Nephron progenitor cell (in vitro differentiated cells): Measurements from ENCODE around the gene GALNT2.

ENCODE experiments used
- DNase-seq: peaks from one replicate; pipeline ENCODE4 v3.0.0; 2021
- H3K27ac Mint-ChIP-seq: 2 replicates; pipeline ENCODE4 v1.8.0; 2021; ENCODE audit warnings: mild to moderate bottlenecking, moderate library complexity, mixed read lengths
- H3K27me3 Mint-ChIP-seq: 2 replicates; pipeline ENCODE4 v1.8.0; 2021; ENCODE audit warnings: mild to moderate bottlenecking, low read depth, mixed read lengths; ENCODE audit not compliant: poor library complexity
- H3K36me3 Mint-ChIP-seq: 2 replicates; pipeline ENCODE4 v1.8.0; 2021; ENCODE audit warnings: low read depth, mixed read lengths
- H3K4me1 Mint-ChIP-seq: 2 replicates; pipeline ENCODE4 v1.8.0; 2021; ENCODE audit warnings: mixed read lengths
- H3K4me3 Mint-ChIP-seq: 2 replicates; pipeline ENCODE4 v1.8.0; 2021; ENCODE audit warnings: mild to moderate bottlenecking, moderate library complexity, mixed read lengths
- H3K9me3 Mint-ChIP-seq: 2 replicates; pipeline ENCODE4 v1.8.0; 2021; ENCODE audit warnings: mild to moderate bottlenecking, moderate library complexity, mixed read lengths
- TF ChIP-seq, protein P1 (sequence below): fragments of 200-600 bp; sonication (generic); IDR thresholded peaks from 2 replicates; pipeline ENCODE4 v1.5.0; 2021; ENCODE audit warnings: antibody characterized with exemption

Gene GALNT2

DNA sequence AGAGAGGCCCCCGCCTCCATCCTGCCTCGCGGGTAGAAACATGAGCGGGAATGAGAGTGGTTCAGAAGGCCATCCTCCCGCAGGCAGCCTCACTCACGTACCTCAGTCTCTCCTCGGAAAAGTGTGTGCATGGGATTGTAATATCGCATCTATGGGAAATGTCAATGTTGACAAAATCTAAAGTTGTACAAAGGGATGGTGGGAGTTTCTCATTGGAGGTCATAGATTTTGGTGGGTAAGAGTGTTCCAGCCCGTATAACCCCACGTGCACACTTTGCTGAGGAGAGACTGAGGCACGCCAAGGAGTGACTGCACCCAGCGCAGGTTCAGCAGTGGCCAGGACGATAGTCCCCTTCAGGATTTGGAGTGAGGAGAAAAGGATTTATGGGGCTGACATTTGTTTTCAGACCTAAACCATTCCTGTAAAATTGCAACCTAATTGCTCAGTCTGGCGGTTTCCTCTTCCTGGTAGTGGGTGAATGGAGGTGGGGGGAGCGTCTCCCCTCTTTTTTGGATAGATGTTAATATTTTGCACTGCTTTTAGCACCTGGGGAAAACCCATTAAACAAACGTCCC lies 59.6 kb downstream of the GALNT2 start:
- H3K4me3 Mint-ChIP-seq, result peak overlapping the region; percentile 39
- peaks cover 76% of the 10 kb centered on the region for H3K4me1 Mint-ChIP-seq
- peaks cover 5% of the 10 kb centered on the region for H3K36me3 Mint-ChIP-seq
- H3K9me3 Mint-ChIP-seq, result no peaks in the 10 kb centered on the region
- H3K27me3 Mint-ChIP-seq, result peaks cover 12% of the 10 kb centered on the region
- DNase-seq, result no peak
- TF ChIP-seq, protein P1, sequence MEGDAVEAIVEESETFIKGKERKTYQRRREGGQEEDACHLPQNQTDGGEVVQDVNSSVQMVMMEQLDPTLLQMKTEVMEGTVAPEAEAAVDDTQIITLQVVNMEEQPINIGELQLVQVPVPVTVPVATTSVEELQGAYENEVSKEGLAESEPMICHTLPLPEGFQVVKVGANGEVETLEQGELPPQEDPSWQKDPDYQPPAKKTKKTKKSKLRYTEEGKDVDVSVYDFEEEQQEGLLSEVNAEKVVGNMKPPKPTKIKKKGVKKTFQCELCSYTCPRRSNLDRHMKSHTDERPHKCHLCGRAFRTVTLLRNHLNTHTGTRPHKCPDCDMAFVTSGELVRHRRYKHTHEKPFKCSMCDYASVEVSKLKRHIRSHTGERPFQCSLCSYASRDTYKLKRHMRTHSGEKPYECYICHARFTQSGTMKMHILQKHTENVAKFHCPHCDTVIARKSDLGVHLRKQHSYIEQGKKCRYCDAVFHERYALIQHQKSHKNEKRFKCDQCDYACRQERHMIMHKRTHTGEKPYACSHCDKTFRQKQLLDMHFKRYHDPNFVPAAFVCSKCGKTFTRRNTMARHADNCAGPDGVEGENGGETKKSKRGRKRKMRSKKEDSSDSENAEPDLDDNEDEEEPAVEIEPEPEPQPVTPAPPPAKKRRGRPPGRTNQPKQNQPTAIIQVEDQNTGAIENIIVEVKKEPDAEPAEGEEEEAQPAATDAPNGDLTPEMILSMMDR, result no peak
- no peak overlapping the region for H3K27ac Mint-ChIP-seq

DNA sequence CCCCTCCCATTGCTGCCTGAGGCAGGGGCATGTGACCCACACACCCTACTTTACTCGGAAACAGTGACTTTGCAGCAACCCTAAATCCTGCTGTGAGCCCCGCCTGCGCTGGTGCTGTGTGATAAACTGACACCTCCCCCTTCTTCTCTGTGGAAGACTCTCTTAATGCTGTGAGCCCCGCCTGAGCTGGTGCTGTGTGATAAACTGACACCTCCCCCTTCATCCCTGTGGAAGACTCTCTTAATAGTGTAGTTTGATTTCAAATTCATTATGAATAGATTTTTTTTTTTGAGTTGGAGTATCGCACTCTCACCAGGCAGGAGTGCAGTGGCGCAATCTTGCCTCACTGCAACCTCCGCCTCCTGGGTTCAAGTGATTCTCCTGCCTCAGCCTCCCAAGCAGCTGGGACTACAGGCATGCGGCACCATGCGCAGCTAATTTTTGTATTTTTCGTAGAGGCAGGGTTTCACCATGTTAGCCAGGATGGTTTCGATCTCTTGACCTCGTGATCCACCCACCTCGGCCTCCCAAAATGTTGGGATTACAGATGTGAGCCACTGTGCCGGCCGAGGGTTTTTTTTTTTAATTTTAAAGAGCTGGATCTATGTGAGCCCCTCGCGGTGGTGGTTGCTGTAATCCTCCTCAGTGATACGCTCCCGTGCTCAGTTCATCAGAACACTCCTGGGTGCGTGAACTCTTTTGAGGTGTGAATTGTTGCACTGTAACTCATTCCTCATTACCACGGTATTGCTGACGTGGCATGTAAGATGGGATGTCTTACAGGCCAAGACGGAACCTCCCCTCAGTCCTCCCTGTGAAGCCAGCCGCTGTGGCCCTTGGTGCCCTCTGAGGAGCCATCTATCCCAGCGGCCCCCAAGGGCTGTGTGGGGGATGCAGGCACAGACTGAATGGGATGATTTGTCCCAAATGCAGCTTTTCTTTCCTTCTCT lies 60.3 kb downstream of the GALNT2 start:
- Mint-ChIP-seq H3K27ac (peak overlapping the region; percentile 6), H3K36me3 (peaks cover 5% of the 10 kb centered on the region), H3K9me3 (no peaks in the 10 kb centered on the region), H3K27me3 (peaks cover 15% of the 10 kb centered on the region), H3K4me3 (peak overlapping the region; percentile 39), H3K4me1 (peaks cover 84% of the 10 kb centered on the region)
- TF ChIP-seq, protein P1, result no peak
- no peak for DNase-seq

DNA sequence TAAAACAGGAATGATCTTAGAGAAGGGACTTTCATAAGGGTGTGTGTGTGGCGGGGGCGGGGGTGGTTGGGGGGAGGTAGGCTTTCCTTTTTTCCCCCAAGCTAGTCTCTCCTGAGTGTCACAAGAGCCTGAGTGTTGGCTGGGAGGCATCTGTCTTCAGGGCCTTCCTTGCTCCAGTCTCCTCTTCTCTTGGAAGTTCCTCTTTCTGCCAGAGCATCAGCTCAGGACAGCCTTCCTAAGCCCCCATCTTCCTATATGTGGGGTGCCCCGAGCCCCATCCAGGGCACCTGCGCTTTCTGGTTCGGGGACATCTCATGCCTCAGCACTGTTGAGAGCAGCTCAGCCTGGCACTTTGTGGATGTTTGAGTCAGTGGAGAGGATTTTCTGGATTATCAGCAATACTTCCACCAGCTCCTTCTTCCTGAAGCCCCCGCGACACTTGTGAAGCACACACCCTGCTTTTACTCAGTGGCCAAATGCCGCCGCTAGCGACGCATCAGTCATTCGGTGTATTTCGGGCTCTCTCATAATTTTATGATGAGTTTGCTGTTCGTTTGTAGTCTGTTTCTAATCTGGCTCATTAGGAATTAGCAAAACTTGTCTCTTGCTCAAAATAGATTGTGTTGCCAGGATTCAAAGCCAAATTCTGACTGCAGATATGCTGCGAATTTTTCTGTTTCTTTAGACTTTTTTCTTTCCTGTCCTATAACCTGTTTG lies 61.7 kb downstream of the GALNT2 start:
- Mint-ChIP-seq H3K27ac (no peak overlapping the region), H3K27me3 (peaks cover 15% of the 10 kb centered on the region), H3K9me3 (no peaks in the 10 kb centered on the region), H3K36me3 (peaks cover 5% of the 10 kb centered on the region), H3K4me1 (peaks cover 89% of the 10 kb centered on the region), H3K4me3 (no peak overlapping the region)
- no peak for DNase-seq
- TF ChIP-seq, protein P1, result no peak

DNA sequence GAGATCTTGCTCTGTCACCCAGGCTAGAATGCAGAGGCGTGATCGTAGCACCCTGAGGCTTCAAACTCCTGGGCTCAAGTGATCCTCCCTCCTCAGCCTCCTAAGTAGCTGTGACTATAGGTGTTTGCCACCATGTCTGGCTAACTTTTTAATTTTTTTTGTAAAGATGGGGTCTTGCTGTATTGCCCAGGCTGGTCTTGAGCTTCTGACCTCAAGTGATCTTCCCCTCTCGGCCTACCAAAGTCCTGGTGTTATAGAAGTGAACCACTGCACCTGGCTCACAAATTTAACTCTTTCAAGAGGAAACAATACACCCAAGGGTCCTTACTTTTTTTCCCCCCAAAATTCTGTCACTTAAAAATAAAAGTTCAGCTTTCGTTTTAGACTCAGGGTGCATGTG lies 62.3 kb downstream of the GALNT2 start:
- DNase-seq, result no peak
- Mint-ChIP-seq H3K36me3 (peaks cover 5% of the 10 kb centered on the region), H3K9me3 (no peaks in the 10 kb centered on the region), H3K27ac (no peak overlapping the region), H3K4me1 (peaks cover 84% of the 10 kb centered on the region), H3K4me3 (no peak overlapping the region), H3K27me3 (peaks cover 15% of the 10 kb centered on the region)
- TF ChIP-seq, protein P1, result no peak

DNA sequence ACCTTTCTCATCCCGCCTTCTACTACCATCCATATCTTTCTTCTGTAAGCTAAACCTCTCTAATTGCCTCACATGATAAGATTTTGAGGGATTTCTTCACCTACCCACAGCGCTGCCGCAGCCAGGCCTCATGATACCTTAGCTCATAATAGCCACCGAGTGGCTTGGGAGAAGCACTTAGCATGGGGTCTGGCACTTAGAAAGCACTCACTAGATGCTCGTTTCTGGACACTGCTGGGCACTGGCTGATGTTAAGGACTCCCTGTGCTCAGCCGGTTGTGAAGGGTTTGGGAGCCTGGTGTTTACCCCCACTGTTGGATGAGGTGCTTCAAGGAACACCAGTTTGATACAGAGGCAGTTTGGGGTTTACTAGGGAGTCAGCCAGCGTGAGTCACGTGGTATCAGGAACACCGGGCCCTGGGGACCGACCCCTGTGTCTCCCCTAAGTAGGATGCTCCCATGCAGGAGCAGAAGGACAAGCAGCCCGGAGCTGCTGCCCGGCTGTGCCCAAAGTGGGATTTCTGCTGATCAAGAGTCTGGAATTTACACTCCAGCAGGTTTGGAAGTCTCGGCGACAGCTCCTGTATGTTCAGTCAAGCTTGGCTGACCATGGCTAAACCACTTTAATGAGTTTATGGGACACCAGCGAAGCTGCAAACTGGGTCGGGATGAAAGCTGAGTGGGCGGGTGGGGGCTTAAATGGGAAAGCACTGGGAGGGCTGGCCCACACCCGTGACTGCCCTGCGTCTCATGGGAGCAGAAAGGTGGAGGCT lies 63.3 kb downstream of the GALNT2 start:
- Mint-ChIP-seq H3K27me3 (peaks cover 17% of the 10 kb centered on the region), H3K4me3 (peak overlapping the region; percentile 40), H3K27ac (peak overlapping the region; percentile 91), H3K36me3 (peaks cover 5% of the 10 kb centered on the region), H3K9me3 (no peaks in the 10 kb centered on the region), H3K4me1 (peaks cover 82% of the 10 kb centered on the region)
- TF ChIP-seq, protein P1, result no peak
- peak; percentile 53 for DNase-seq
